Activated CD4-positive, CD25-positive, alpha-beta regulatory T cell treated with anti-CD3 and anti-CD28 coated beads, Interleukin-2, amount 50 U/mL, for 16 hours (primary cell): ENCODE results near the gene IMPG1.

Experiments used
- DNase-seq: peaks from one replicate; pipeline ENCODE4 v3.0.0-alpha.2; 2020; ENCODE audit warnings: low read depth, low spot score

Gene IMPG1

GRCh38 chr6:76072562-76072961 is at the start of gene IMPG1:
TSS of gene IMPG1 (minus strand) at chr6:76072662. CDS start at chr6:76072488, 174 bp downstream.
- no peak for DNase-seq

GRCh38 chr6:76120302-76120701 is 47.8 kb upstream of the IMPG1 start:
- DNase-seq: no peak

GRCh38 chr6:76073281-76073680 is 819 bp upstream of the IMPG1 start:
- no peak for DNase-seq

GRCh38 chr6:76057469-76057868 is 15.0 kb downstream of the IMPG1 start:
- no peak for DNase-seq

GRCh38 chr6:76052314-76052713 is 20.1 kb downstream of the IMPG1 start:
- no peak for DNase-seq

- no peak for DNase-seq
Observed at GRCh38 chr6:76043690-76044089, 28.8 kb downstream of the IMPG1 start.

- no peak for DNase-seq
Observed at GRCh38 chr6:76035713-76036112, 36.7 kb downstream of the IMPG1 start.

GRCh38 chr6:76026101-76026500 is 46.4 kb downstream of the IMPG1 start:
- no peak for DNase-seq

- no peak for DNase-seq
Observed at GRCh38 chr6:76014626-76015530, 57.6 kb downstream of the IMPG1 start.

- DNase-seq: no peak
Observed at GRCh38 chr6:76004202-76004601, 68.3 kb downstream of the IMPG1 start.

GRCh38 chr6:76003686-76004085 is 68.8 kb downstream of the IMPG1 start:
- no peak for DNase-seq

GRCh38 chr6:76003113-76003512 is 69.3 kb downstream of the IMPG1 start:
- DNase-seq: no peak

GRCh38 chr6:76000629-76001028 is 71.8 kb downstream of the IMPG1 start:
- DNase-seq: no peak

- no peak for DNase-seq
Observed at GRCh38 chr6:75997696-75998095, 74.8 kb downstream of the IMPG1 start.

- DNase-seq: no peak
Observed at GRCh38 chr6:75993236-75994162, 79.0 kb downstream of the IMPG1 start.

- no peak for DNase-seq
Observed at GRCh38 chr6:75991941-75992340, 80.5 kb downstream of the IMPG1 start.

- DNase-seq: no peak
Observed at GRCh38 chr6:75986935-75987334, 85.5 kb downstream of the IMPG1 start.

GRCh38 chr6:75975904-75976303 is 96.6 kb downstream of the IMPG1 start:
- no peak for DNase-seq

- no peak for DNase-seq
Observed at GRCh38 chr6:75970093-75970492, 102.4 kb downstream of the IMPG1 start.

GRCh38 chr6:75968143-75968542 is 104.3 kb downstream of the IMPG1 start:
- DNase-seq: no peak

- DNase-seq: no peak
Observed at GRCh38 chr6:75963569-75963968, 108.9 kb downstream of the IMPG1 start.

- no peak for DNase-seq
Observed at GRCh38 chr6:75952128-75952527, 120.3 kb downstream of the IMPG1 start.
